NT2/D1 (cell line): ENCODE measurements around the gene SMIM13.

Experiments
- YY1 ChIP-seq: IDR thresholded peaks from 2 replicates; pipeline ENCODE4 v1.6.1; 2011; ENCODE audit not compliant: insufficient read length, insufficient read depth
- ZNF274 ChIP-seq: IDR thresholded peaks from 2 replicates; pipeline ENCODE4 v1.6.1; 2011; ENCODE audit warnings: mild to moderate bottlenecking, low read depth, low read length

GRCh38 chr6:11053307-11053706, 40.3 kb upstream of the SMIM13 start:
- TF ChIP-seq YY1 (no peak), ZNF274 (no peak)
